NT2/D1 (cell line): Measurements from ENCODE around the gene RABGAP1.

Source experiments
- DNase-seq: peaks from one replicate; pipeline ENCODE4 v3.0.0-alpha.2; 2011; ENCODE audit warnings: low read depth, low spot score
- H3K27me3 ChIP-seq: 2 replicates; pipeline ENCODE4 v1.6.0; 2011; ENCODE audit warnings: mild to moderate bottlenecking; ENCODE audit not compliant: insufficient read length, insufficient read depth
- H3K36me3 ChIP-seq: 2 replicates; pipeline ENCODE4 v1.6.1; 2011; ENCODE audit warnings: mild to moderate bottlenecking, low read length, mixed read lengths; ENCODE audit not compliant: insufficient read depth, insufficient read length
- H3K4me1 ChIP-seq: 2 replicates; pipeline ENCODE4 v1.5.1; 2011; ENCODE audit not compliant: insufficient read depth, insufficient read length
- H3K4me3 ChIP-seq: 2 replicates; pipeline ENCODE4 v1.5.1; 2011; ENCODE audit warnings: low read depth; ENCODE audit not compliant: insufficient read length
- H3K9ac ChIP-seq: 2 replicates; pipeline ENCODE4 v1.6.0; 2011; ENCODE audit warnings: low read depth; ENCODE audit not compliant: insufficient read length
- H3K9me3 ChIP-seq: 2 replicates; pipeline ENCODE4 v1.5.1; 2011; ENCODE audit warnings: mild to moderate bottlenecking, low read length; ENCODE audit not compliant: insufficient read depth
- SUZ12 ChIP-seq: IDR thresholded peaks from 2 replicates; pipeline ENCODE4 v1.6.1; 2011; ENCODE audit not compliant: insufficient read length, insufficient read depth; ENCODE audit errors: extremely low read depth
- YY1 ChIP-seq: IDR thresholded peaks from 2 replicates; pipeline ENCODE4 v1.6.1; 2011; ENCODE audit not compliant: insufficient read length, insufficient read depth
- ZNF274 ChIP-seq: IDR thresholded peaks from 2 replicates; pipeline ENCODE4 v1.6.1; 2011; ENCODE audit warnings: mild to moderate bottlenecking, low read depth, low read length

RABGAP1 gene

GRCh38 chr9:122975196-122975595 is 34.4 kb downstream of the RABGAP1 start:
- Histone ChIP-seq H3K36me3 (peaks cover 40% of the 10 kb centered on the region), H3K4me3 (no peak overlapping the region), H3K4me1 (no peaks in the 10 kb centered on the region), H3K9me3 (no peaks in the 10 kb centered on the region), H3K9ac (no peak overlapping the region), H3K27me3 (no peaks in the 10 kb centered on the region)
- DNase-seq, result no peak
- TF ChIP-seq YY1 (no peak), SUZ12 (no peak), ZNF274 (no peak)

GRCh38 chr9:122978601-122979000 is 37.8 kb downstream of the RABGAP1 start:
- Histone ChIP-seq H3K9ac (no peak overlapping the region), H3K4me1 (no peaks in the 10 kb centered on the region), H3K4me3 (no peak overlapping the region), H3K27me3 (no peaks in the 10 kb centered on the region), H3K36me3 (peaks cover 23% of the 10 kb centered on the region), H3K9me3 (no peaks in the 10 kb centered on the region)
- TF ChIP-seq YY1, result no peak
- TF ChIP-seq ZNF274, result no peak
- no peak for TF ChIP-seq SUZ12
- DNase-seq, result no peak

DNA sequence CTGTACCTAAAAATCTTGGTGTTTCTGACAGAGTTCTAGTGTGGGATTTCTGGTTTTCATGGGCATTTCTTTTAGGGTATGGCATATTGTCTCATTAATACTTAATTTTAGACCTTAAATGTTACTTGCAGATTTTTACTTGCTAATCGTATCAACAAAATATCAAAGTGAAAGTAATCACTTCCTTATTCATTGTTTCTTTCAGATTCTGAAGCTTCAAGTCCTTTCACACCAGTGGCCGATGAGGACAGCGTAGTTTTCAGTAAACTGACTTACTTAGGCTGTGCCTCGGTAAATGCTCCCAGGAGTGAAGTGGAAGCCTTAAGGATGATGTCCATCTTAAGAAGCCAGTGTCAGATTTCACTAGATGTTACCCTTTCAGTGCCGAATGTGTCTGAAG is 45.2 kb downstream of the RABGAP1 start:
- Histone ChIP-seq H3K9ac (no peak overlapping the region), H3K27me3 (no peaks in the 10 kb centered on the region), H3K4me3 (no peak overlapping the region), H3K4me1 (no peaks in the 10 kb centered on the region), H3K9me3 (no peaks in the 10 kb centered on the region), H3K36me3 (peaks cover 52% of the 10 kb centered on the region)
- TF ChIP-seq SUZ12, result no peak
- no peak for TF ChIP-seq ZNF274
- TF ChIP-seq YY1, result no peak
- no peak for DNase-seq

DNA sequence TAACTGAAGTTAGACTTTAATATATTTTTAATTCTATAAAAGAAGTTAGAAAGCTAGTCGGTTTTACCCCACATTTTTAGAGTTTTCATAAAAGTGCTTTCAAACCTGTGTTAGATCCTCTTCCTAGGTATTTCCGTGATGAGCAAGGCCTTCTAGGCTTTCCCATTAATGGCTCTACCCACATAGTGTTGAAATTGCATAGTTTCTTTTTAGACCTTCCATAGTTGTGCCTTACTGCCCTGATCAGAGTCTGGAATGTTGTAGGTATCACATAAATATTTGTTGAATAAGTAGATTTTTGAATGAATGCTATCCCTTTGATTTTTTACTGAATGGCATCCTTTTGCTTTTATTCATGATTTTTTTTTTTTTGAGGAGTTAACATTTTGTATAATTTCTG is 47.3 kb downstream of the RABGAP1 start:
- no peak for TF ChIP-seq ZNF274
- no peak for TF ChIP-seq SUZ12
- TF ChIP-seq YY1, result no peak
- DNase-seq, result no peak
- Histone ChIP-seq H3K4me3 (no peak overlapping the region), H3K9ac (no peak overlapping the region), H3K36me3 (peaks cover 62% of the 10 kb centered on the region), H3K27me3 (no peaks in the 10 kb centered on the region), H3K9me3 (no peaks in the 10 kb centered on the region), H3K4me1 (no peaks in the 10 kb centered on the region)

DNA sequence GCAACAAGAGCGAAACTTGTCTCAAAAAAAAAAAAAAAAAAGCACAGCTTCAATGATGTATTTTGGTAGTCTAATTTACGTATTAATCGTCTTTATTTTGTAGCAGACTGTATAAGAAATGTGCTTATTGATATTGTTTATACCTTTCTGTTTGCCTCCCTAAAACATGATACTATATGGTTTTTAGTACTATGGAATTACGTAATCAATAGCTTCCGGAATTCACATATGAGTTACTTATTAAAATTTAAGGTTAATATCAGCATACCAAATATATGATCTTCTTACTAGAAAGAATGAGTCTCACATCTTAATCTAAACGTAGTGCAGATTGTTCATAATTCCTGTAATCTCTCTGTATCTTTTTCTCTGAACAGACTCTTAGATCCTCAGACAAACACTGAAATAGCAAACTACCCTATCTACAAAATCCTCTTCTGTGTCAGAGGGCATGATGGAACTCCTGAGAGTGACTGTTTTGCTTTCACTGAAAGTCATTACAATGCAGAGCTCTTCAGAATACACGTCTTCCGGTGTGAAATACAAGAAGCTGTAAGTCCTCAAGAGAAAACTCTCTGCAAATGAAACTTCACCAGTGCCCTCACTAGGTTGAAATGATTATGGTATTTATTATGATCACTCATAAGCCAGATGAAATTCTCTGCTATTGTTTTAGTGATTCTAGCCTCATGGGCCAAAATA is 48.3 kb downstream of the RABGAP1 start:
- no peaks in the 10 kb centered on the region for H3K27me3 ChIP-seq
- H3K36me3 ChIP-seq, result peaks cover 62% of the 10 kb centered on the region
- no peak overlapping the region for H3K4me3 ChIP-seq
- TF ChIP-seq YY1 (no peak), ZNF274 (no peak), SUZ12 (no peak)
- no peaks in the 10 kb centered on the region for H3K9me3 ChIP-seq
- H3K9ac ChIP-seq, result no peak overlapping the region
- H3K4me1 ChIP-seq, result no peaks in the 10 kb centered on the region
- no peak for DNase-seq

DNA sequence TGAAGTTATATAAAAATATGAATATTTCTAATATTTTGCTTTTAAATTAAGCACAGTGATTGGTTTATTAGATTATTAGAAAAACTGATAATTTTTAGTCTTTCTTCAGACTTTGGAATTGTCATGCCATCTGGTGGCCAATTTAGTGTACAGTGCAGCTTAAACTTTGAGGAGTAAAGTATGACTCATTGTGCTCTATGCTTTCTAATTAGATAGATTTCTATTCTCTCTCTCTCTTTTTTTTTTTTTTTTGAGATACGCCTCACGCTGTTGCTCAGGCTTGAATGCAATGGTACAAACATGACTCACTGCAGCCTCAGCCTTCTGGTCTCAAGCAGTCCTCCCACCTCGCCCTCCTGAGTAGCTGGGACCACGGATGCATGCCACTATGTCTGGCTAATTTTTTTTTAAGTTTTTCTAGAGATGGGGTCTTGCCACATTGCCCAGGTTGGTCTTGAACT is 50.6 kb downstream of the RABGAP1 start:
- H3K27me3 ChIP-seq, result no peaks in the 10 kb centered on the region
- H3K9ac ChIP-seq, result no peak overlapping the region
- no peak overlapping the region for H3K4me3 ChIP-seq
- H3K36me3 ChIP-seq, result peaks cover 57% of the 10 kb centered on the region
- no peaks in the 10 kb centered on the region for H3K9me3 ChIP-seq
- H3K4me1 ChIP-seq, result no peaks in the 10 kb centered on the region
- DNase-seq, result no peak
- no peak for TF ChIP-seq SUZ12
- no peak for TF ChIP-seq YY1
- no peak for TF ChIP-seq ZNF274

DNA sequence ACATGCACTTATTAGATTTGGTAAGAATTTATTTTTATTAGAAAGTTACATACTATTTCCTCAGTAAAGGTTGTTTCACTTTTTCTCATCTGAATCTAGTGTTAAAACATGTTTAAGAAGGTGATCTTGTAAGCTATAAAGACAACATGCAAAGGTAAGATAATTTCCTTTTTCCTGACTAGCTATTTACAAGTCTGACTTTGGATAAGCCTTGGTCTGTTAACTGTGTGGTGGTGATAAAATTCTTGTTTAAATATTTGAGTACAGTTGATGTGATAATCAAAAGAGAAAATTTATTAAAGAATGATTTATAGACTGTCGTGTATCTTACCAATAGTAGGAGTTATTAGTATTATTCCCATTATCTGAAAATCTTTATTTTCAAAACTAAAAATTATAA is 55.8 kb downstream of the RABGAP1 start:
- no peak for DNase-seq
- no peaks in the 10 kb centered on the region for H3K27me3 ChIP-seq
- no peaks in the 10 kb centered on the region for H3K9me3 ChIP-seq
- no peak for TF ChIP-seq ZNF274
- TF ChIP-seq SUZ12, result no peak
- TF ChIP-seq YY1, result no peak
- H3K4me1 ChIP-seq, result no peaks in the 10 kb centered on the region
- no peak overlapping the region for H3K9ac ChIP-seq
- no peak overlapping the region for H3K4me3 ChIP-seq
- peaks cover 47% of the 10 kb centered on the region for H3K36me3 ChIP-seq

DNA sequence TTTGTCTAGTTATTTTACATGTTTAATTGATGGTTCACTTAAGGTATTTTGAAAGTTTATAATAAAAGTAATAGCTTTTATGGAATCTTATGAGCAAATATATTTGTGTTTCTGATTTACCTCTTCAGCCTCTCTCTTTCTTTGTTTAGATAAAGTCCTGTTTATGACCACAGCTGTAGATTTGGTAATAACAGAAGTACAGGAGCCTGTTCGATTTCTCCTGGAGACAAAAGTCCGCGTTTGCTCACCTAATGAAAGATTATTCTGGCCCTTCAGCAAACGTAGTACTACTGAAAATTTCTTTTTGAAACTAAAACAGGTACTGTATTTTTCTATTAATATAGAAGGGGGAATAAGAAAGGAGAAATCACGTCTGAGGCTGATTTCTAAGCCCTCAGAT is 57.6 kb downstream of the RABGAP1 start:
- DNase-seq, result no peak
- no peaks in the 10 kb centered on the region for H3K4me1 ChIP-seq
- no peak for TF ChIP-seq ZNF274
- H3K27me3 ChIP-seq, result no peaks in the 10 kb centered on the region
- H3K36me3 ChIP-seq, result peaks cover 47% of the 10 kb centered on the region
- H3K9ac ChIP-seq, result no peak overlapping the region
- H3K9me3 ChIP-seq, result no peaks in the 10 kb centered on the region
- H3K4me3 ChIP-seq, result no peak overlapping the region
